Hematopoietic multipotent progenitor cell (in vitro differentiated cells): ENCODE measurements around the gene FDPS. TPM values are rescaled to one million over a fixed set of nuclear protein-coding genes. Genes with fewer than 3 reads are reported as not detected.
A peak's percentile ranks its signal among the peaks of the same experiment; 100 is the strongest.
"Not testable (repeated sequence)": the region's sequence is repeated elsewhere in the genome, so short reads cannot be mapped to it uniquely, and the experiment has no call there.

Experiments used
- DNase-seq, 3 donors: peaks; one replicate each; pipeline ENCODE4 v3.0.0-alpha.2; 2011 to 2015; ENCODE audit warnings: low read depth in 2 of 3, low spot score in 2 of 3
- total RNA-seq: library from RNA; depleted of rRNA; stranded (reverse); fragments of >200 nt; gene quantifications from one replicate; pipeline ENCODE4 v1.2.3, GENCODE V29; 2012

Gene FDPS
- total RNA-seq, 1 donor, result 85.4 TPM

GRCh38 chr1:155318082-155318481 is 9.4 kb downstream of the FDPS start:
- no peak for DNase-seq

- DNase-seq, result no peak
These were observed 10.9 kb downstream of the FDPS start for GRCh38 chr1:155319536-155319935.

GRCh38 chr1:155320252-155320651 is 11.6 kb downstream of the FDPS start:
- no peak for DNase-seq

- peak in 2 of 3 donors; percentile 72 to 84 for DNase-seq
These were observed 12.3 kb downstream of the FDPS start, which contains the start of gene RUSC1 for GRCh38 chr1:155320661-155321617. RUSC1 (plus strand) TSS chr1:155320894; CDS start chr1:155321774, 880 bp downstream.

- DNase-seq, result no peak
These were observed 13.2 kb downstream of the FDPS start for GRCh38 chr1:155321639-155322503.

- peak in 1 of 3 donors; percentile 9 for DNase-seq
These were observed 13.9 kb downstream of the FDPS start for GRCh38 chr1:155322571-155322952.

GRCh38 chr1:155322953-155323728 is 14.5 kb downstream of the FDPS start:
- peak; percentile 72 to 90 (median 81) for DNase-seq

GRCh38 chr1:155323729-155324036 is 15.0 kb downstream of the FDPS start:
- peak; percentile 54 to 87 (median 81) for DNase-seq

- peak; percentile 66 to 89 (median 88) for DNase-seq
These were observed 15.5 kb downstream of the FDPS start for GRCh38 chr1:155324037-155324716.

- DNase-seq, result peak in 2 of 3 donors; percentile 10 to 25
These were observed 16.3 kb downstream of the FDPS start for GRCh38 chr1:155324717-155325602.

GRCh38 chr1:155325603-155325893 is 16.9 kb downstream of the FDPS start:
- no peak for DNase-seq

GRCh38 chr1:155326020-155326526 is 17.4 kb downstream of the FDPS start:
- DNase-seq, result no peak

- DNase-seq, result no peak
These were observed 18.0 kb downstream of the FDPS start for GRCh38 chr1:155326631-155327037.

GRCh38 chr1:155327981-155328380 is 19.3 kb downstream of the FDPS start:
- no peak for DNase-seq

GRCh38 chr1:155328856-155329255 is 20.2 kb downstream of the FDPS start:
- DNase-seq, result not testable (repeated sequence)

- no peak for DNase-seq
These were observed 21.4 kb downstream of the FDPS start for GRCh38 chr1:155329980-155330598.

GRCh38 chr1:155334962-155335361 is 26.3 kb downstream of the FDPS start:
- DNase-seq, result no peak

GRCh38 chr1:155339515-155340097 is 30.9 kb downstream of the FDPS start:
- DNase-seq, result no peak
